HG02798 (cell line): Measurements from ENCODE around the gene SYCP1.
A peak's percentile ranks its signal among the peaks of the same experiment; 100 is the strongest.
"Not testable (repeated sequence)": the region's sequence is repeated elsewhere in the genome, so short reads cannot be mapped to it uniquely, and the experiment has no call there.

Experiments used
- ATAC-seq: cut with Tn5 transposase; IDR thresholded peaks from one replicate; pipeline ENCODE4 v1.9.1; 2021; ENCODE audit warnings: mild to moderate bottlenecking; ENCODE audit not compliant: unreplicated experiment, poor library complexity

Gene SYCP1

DNA sequence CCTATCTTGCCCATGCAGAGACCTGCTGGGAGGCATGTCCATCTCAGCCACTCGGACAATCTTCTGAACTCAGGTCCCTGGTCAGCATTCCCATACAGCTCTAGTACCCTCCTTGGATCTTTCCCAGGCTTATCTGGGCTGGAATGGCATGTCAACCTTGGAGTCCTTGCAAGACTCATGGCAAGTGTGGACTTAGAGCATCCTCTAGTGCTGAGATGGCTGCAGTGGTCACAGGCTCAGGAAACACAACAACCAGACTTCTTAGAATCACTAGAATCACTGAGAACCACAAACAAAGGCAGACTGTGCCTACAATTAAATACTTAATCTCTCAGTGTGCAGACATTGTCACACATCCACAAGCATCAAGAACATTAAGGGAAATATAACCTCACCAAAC lies 101.9 kb downstream of the SYCP1 start:
- ATAC-seq = no peak

DNA sequence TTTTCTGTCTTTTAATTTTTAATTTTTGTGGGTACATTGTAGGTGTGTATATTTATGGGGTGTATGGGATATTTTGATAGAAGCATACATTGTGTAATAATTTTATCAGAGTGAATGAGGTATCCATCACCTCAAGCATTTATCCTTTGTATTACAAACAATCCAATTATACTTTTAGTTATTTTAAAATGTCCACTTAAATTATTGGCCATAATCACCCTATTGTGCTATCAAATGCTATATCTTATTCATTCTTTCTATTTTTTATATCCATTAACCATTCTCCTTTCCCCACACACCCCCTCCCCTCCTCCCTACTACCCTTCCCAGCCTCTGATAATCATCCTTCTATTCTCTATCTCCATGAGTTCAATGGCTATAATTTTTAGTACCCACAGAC lies 104.8 kb downstream of the SYCP1 start:
- no peak for ATAC-seq

DNA sequence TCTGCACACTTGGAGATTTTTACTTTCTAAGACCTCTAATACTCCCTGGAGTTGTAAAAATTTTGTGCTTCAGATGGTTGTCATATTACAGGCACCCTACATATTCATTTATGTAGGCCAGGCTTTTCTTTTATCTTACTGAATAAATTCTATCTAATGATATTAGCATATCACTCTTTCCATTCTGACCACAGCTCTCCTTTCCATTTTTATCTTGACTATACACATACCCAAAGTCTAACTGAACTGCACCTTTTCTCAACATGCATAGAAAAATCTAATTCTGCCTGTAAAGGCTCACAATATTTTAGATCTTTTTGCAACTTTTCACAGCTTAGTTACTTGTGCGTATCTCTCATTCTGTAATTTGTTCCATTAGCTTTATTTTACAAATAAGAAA lies 122.2 kb downstream of the SYCP1 start:
- ATAC-seq = no peak

DNA sequence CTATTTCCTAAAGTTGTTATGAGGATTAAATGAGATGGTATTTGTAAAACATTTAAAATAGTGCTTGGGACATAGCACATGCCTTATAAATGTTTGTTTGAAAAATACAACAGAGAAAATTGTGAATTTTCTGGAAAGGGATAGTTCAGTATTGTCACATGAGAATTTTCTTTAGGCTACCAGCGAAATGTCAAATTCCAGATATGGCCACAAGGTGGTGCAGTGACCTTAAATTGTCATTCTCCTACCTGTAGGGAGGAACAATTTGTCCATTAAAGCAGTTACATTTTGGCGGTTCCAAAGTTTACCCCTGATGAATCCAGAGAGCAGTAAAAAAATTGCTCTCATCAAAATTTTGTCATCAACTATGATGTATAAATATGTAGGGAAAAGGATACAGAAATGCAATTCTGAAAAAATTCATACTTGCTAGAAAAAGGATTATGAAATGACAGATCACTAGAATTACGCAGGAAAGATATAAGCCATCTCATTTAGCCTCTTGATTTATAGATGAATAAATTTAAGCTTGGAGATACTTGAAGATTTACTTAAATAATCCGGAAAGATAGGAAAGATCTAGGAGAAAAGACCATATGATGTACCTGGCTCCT lies 124.7 kb downstream of the SYCP1 start:
- ATAC-seq = peak; percentile 55

DNA sequence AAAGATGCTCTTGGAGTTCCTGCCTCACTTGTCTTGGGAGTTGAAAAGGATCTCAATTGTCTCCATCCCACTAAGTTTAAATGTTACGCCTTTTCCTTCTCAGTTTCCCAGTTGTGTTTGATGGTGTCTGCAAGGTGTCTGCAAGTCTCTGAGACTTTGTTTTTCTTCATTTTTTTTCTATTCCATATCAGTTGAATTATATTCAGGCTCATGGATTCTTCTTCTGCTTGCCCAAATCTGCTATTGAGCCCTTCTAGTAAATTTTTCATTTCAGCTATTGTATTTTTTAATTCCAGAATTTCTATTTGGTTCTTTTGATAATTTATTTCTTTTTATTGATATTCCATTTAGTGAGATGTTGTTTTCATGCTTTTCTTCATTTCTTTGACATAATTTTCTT lies 127.6 kb downstream of the SYCP1 start:
- ATAC-seq = no peak

DNA sequence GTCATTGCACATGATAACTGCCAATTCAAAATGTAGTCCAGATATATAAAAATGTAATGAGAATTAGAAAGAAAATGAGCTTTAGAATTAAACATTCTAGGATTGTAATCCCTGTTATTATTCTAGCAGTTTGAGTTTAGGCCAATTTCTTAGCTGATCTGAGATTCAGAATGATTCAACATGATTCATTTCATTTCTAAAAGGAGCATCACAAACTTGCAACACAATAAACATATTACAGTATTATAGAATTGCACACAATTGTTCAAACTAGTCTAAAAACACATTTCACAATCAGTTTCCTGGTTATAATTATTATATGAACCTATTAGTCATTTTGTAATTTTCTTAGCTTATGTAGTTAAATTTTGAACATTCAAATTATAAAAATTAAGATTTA lies 131.6 kb downstream of the SYCP1 start:
- ATAC-seq = no peak

DNA sequence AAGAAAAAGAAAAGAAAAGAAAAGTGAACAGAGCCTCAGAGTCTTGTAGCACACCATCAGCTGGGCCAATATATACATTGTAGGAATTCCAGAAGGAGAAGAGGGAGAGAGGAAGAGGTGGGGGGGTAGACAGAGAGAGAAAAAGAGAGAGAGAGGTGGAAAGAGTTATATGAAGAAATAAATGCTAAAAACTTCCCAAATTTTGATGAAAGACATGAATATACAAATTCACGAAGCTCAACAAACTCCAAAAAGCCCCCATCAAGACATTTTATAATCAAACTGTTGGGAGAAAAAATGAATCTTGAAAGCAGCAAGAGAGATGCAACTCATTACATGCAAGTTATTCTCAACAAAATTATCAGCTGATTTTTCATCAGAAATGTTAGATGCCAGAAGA lies 133.4 kb downstream of the SYCP1 start:
- ATAC-seq = no peak

DNA sequence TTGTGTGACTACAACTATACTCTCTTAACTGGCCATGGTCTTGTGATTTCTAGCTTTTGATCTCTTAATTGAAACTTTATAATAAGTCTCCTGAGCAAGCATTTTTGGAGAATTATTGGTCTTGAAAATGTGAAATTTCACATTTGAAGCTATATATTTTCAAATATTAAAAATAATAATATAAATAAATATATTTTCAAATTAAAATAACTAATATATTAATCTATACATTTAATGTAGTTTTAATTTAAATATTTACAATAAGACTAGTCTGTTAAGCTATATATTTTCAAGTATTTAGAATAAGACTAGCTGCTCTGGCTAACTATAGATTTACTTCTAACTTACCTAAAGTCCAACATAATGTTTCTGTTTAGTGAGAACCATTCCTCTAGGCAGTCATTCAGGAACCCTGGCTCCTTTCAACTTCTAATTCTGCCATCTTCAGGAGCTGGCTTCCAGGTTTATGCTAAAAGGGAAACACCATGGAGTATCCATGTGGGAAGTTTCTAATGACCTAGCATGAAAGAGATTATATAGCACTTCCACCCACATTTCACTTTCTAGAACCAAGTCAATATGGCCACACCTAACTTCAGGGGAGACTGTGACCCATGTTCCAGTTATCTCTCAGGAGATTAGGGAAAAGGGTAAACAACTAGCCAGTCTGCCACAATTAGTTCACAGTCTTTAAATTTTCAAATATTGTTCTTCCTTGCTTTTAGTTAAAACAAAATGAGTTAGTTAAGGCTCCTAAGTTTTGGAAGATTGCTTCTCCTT lies 143.0 kb downstream of the SYCP1 start:
- no peak for ATAC-seq

DNA sequence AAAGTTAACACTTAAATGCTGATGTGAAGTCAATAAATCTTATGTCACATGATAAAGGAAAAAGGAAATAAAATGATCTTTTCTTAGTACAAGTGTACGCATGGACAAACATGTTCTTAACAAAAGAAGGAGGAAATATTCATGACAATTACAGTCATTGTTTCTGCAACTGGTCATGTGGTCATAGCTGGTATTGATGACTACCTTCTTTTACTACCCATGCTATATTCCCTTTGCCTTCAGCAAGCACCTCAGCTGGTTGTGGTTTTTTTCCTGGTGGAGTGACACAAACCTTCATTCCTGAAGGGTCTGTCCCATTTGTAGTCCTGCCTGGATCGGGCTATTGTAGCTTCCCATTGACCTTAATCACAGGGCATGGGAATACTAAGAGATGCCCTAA lies 151.5 kb downstream of the SYCP1 start:
- ATAC-seq = no peak

DNA sequence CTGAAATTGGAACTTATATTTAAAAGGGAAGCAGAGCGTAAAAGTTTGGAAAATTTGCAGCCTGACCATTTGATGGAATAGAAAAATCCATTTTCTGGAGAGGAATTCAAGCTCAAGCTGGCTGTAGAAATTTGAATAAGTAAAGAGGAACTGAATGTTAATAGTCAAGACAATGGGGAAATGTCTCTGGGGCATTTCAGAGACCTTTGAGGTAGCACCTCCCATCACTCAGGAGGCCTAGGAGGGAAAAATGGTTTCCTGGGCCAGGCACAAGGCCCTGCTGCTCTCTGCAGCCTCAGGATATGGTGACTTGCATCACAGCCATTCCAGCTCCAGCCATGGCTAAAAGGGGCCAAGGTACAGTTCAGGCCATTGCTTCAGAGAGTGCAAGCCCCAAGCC lies 157.3 kb downstream of the SYCP1 start:
- no peak for ATAC-seq

DNA sequence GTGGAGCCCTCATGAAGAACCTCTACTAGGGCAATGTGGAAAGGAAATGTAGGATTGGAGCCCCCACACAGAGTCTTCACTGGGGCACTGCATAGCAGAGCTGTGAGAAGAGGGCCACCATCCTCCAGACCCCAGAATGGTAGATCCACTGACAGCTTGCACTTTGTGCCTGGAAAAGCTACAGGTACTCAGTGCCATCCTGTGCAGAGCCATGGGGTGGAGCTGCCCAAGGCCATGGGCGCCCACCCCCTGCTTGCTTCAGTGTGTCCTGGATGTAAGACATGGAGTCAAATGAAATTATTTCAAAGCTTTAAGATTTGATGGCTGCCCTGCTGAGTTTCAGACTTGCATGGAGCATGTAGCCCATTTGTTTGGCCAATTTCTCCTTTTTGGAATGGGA lies 157.8 kb downstream of the SYCP1 start:
- no peak for ATAC-seq

DNA sequence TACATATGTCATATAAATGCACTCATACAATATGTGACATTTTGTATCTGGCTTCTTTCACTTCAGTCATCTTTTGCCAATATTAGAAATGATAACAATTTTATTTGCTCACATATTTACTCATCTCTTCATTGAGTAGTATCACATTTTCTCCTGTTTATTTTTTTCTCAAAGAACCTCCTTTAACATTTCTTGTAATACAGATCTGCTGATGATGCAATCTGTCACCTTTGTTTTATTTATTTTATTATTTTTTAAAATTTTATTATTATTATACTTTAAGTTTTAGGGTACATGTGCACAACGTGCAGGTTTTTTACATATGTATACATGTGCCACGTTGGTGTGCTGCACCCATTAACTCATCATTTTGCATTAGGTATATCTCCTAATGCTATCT lies 159.1 kb downstream of the SYCP1 start:
- ATAC-seq = no peak

DNA sequence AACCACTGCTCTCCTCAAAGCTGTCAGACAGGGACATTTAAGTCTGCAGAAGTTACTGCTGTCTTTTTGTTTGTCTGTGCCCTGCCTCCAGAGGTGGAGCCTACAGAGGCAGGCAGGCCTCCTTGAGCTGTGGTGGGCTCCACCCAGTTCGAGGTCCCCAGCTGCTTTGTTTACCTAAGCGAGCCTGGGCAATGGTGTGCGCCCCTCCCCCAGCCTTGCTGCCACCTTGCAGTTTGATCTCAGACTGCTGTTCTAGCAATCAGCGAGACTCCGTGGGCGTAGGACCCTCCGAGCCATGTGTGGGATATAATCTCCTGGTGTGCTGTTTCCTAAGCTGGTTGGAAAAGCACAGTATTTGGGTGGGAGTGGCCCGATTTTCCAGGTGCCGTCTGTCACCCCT lies 164.9 kb downstream of the SYCP1 start:
- not testable (repeated sequence) for ATAC-seq

DNA sequence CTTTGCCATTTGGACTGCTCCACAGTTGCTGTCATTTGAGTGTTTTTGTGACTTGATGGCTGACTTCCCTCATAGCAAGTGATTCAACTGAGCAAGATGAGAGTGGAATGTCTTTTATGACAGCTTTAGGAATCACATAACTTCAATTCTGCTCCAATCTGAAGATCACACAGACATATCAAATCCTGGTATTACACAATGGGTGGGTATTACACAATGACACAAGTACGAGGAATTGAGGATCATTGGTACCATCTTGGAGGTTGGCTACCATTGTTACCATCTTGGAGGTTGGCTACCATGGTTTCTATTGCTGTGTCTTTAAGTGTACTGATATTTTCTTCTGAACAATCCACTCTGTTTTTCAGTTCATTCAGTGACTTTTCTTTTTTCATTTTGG lies 166.5 kb downstream of the SYCP1 start:
- ATAC-seq = no peak

DNA sequence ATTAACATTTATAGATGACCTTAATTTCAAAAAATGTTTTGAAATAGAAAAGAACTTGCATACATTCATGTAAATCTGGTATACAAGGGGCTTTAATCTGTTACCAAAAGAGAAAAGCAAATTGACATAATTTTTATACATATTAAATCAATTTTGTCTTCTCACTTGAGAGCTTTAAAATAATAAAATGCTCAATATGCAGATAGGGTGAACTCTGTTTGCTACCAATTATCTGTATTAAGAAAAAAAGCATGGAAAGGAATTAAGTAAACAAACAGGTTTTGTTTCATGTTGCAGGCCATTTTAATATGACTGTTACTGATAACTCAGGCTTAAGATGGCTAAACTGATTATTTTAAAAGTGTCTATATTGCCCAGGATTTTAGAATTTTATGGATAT lies 168.9 kb downstream of the SYCP1 start:
- ATAC-seq = no peak

DNA sequence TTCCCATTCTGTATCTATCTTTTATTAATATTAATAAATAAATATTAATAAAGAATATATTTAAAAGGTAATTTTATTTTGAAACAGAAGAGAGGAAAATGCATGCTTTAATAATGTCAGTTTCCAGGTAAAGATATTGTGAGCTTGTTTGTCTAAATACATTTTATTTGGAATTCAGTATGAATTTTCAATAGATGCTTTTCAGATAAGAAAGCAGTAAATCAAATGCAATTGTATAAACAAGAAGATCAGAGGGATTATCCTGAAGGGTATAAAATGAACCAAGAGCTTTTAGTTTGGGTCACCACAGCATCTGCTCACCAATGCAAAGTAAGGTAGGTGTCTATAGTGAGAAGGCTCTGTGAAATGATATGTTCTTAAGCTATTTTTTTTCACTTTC lies 174.9 kb downstream of the SYCP1 start, which contains the start of gene TSHB:
TSS of gene TSHB (plus strand) at position 301 of the 400 bp plus-strand sequence. CDS start 3,537 bp downstream, outside the sequence.
- ATAC-seq = no peak

DNA sequence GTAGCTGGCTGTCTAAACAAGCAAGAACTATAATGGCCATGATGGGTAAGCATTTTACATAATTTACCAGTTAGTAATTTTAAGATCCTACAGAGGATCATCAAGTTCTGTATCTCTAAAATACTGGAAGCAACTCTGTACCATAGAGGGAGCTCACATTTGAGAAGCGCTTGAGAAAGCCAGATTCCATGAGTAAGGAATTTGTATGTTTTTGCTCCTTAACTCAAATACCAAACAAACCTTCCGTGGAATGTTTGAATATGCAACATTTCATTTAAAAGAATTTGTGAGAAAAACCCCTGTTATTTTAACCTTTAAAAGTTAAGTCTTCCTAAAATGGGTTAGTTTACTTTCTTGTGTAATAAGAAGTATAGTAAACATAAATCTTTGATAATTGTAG lies 176.9 kb downstream of the SYCP1 start:
- no peak for ATAC-seq

DNA sequence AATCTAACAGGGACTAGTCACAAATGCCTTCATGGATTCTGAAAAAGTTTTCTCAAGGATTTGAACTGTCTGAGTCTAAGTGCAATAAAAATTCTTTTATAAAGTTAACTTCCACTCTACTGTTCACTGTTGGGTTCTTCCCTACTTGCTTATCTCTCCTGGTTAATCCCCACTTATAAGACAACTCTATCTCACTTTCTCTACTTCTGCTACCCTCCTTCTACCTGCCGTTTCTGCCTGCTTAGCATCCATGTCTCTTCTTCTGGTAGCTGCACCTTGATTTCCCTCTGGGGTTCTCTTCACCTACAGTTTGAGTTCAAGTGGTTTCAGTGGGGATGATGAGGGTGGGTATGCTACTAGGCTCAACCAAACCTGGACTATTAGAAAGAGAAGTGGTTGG lies 181.0 kb downstream of the SYCP1 start:
- no peak for ATAC-seq

DNA sequence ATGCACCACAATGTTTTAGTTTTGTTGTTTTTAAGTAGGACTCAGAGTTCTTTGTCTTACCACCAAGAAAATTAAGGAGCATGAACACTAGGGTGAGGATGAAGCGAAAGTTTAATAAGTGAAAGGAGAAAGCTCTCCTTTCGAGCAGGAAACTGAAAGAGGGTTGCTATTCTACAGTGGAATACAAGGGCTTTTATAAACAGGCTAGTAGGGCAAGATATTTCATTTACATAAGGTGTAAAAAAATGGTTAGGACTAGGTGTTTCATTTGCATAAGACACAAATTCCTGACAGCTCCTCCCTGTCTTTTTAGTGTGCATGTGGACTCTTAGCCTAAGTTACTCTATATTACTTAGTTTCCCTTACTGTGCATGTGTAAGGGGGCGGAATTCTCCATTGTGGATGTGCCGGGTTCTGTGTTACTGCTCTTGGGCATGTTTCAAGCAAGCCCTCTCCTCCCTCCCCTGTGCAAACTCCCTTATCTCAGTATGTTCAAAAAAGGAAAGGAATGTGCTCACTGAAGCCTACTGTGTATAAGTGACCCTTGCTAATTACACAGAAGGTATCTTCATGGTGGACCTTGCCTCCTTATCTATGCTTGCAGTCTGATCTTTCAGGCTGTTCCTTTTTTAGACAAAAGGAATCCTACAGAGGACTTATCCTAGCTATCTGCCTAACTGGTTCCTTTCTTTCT lies 182.3 kb downstream of the SYCP1 start:
- ATAC-seq = no peak

DNA sequence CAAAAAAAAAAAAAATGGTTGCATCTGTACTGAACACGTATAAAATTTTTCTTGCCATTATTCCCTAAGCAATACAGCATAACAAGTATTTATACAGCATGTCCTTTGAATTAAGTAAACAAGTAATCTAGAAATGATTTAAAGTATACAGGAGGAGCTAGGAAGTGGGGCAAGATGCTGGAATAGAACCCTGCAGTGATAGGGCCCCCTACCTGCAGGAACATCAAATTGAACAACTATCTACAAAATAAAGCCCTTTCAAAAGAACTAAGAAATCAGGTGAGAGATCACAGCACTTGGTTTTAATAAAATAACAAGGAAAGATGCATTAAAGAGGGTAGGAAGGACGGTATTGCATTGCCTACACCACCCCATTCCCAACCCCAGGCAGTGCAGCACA lies 185.8 kb downstream of the SYCP1 start:
- no peak for ATAC-seq

DNA sequence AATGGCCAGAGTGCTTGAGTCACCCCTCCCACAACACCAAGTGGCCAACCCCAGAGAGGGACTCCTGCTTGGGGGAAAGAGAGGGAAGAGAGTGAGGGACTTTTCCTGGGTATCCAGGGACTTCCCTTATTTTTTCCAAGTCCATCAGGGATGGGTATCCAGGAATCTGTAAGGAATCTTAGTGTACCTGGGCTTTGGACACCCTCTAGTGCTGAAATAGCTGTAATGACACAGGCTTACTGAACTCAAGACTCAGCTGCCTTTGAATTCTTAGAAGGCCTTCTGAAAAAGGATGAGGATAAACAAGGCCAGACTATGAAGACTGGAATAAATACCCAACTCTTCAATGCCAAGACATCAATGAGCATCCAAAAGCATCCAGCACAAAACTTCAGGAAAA lies 187.0 kb downstream of the SYCP1 start:
- ATAC-seq = no peak
